SJSA1 (cell line): Measurements from ENCODE around the gene PLA2G4C. TPM values are rescaled to one million over a fixed set of nuclear protein-coding genes. Genes with fewer than 3 reads are reported as not detected.
A peak's percentile ranks its signal among the peaks of the same experiment; 100 is the strongest.
"Not testable (repeated sequence)": the region's sequence is repeated elsewhere in the genome, so short reads cannot be mapped to it uniquely, and the experiment has no call there.

Experiments
- DNase-seq, 2 experiments: peaks; one replicate each; pipeline ENCODE4 v3.0.0-alpha.2; 2015 to 2020; ENCODE audit warnings: low spot score in 2 of 2, low read depth in 1 of 2
- H3K27ac ChIP-seq: fragments of 250-450 bp; sonication (Bioruptor Pico); 2 replicates; pipeline ENCODE4 v1.5.1; 2020; ENCODE audit warnings: mild to moderate bottlenecking, moderate library complexity
- H3K27me3 ChIP-seq: fragments of 250-450 bp; sonication (Bioruptor Pico); replicated peaks from 2 replicates; pipeline ENCODE4 v1.5.1; 2020; ENCODE audit warnings: mild to moderate bottlenecking, moderate library complexity
- H3K36me3 ChIP-seq: fragments of 250-450 bp; sonication (Bioruptor Pico); 2 replicates; pipeline ENCODE4 v1.5.1; 2020; ENCODE audit warnings: mild to moderate bottlenecking
- H3K4me1 ChIP-seq: fragments of 250-450 bp; sonication (Bioruptor Pico); replicated peaks from 2 replicates; pipeline ENCODE4 v1.6.1; 2021; ENCODE audit warnings: mild to moderate bottlenecking
- H3K4me3 ChIP-seq: fragments of 250-450 bp; sonication (Bioruptor Pico); 2 replicates; pipeline ENCODE4 v1.5.1; 2020; ENCODE audit warnings: mild to moderate bottlenecking
- H3K9me3 ChIP-seq: fragments of 250-450 bp; sonication (Bioruptor Pico); replicated peaks from 2 replicates; pipeline ENCODE4 v1.5.1; 2020; ENCODE audit warnings: mild to moderate bottlenecking
- total RNA-seq: library from RNA; depleted of rRNA; stranded (reverse); fragments of >200 nt; shearing (Covaris generic); gene quantifications from 2 replicates; pipeline ENCODE4 v1.2.3, GENCODE V29; 2014

PLA2G4C gene
- total RNA-seq, 1 experiment from 2014 or later, result 3.4 TPM

GRCh38 chr19:48095612-48096175, 14.9 kb downstream of the PLA2G4C start:
- peaks cover 8% of the 10 kb centered on the region for H3K9me3 ChIP-seq
- H3K27me3 ChIP-seq, result no peaks in the 10 kb centered on the region
- peaks cover 8% of the 10 kb centered on the region for H3K36me3 ChIP-seq
- no peak for DNase-seq
- no peak overlapping the region for H3K27ac ChIP-seq
- H3K4me1 ChIP-seq, result peaks cover 16% of the 10 kb centered on the region
- no peak overlapping the region for H3K4me3 ChIP-seq

GRCh38 chr19:48094855-48095203, 15.8 kb downstream of the PLA2G4C start:
- Histone ChIP-seq H3K27me3 (no peaks in the 10 kb centered on the region), H3K4me3 (no peak overlapping the region), H3K9me3 (peaks cover 9% of the 10 kb centered on the region), H3K4me1 (peaks cover 23% of the 10 kb centered on the region), H3K36me3 (peaks cover 8% of the 10 kb centered on the region), H3K27ac (no peak overlapping the region)
- no peak for DNase-seq

- DNase-seq, result no peak
- H3K27ac ChIP-seq, result no peak overlapping the region
- peaks cover 15% of the 10 kb centered on the region for H3K9me3 ChIP-seq
- H3K4me3 ChIP-seq, result no peak overlapping the region
- peaks cover 28% of the 10 kb centered on the region for H3K4me1 ChIP-seq
- H3K27me3 ChIP-seq, result no peaks in the 10 kb centered on the region
- peaks cover 8% of the 10 kb centered on the region for H3K36me3 ChIP-seq
Observed at GRCh38 chr19:48094129-48094854, 16.3 kb downstream of the PLA2G4C start.

GRCh38 chr19:48091111-48091718, 19.4 kb downstream of the PLA2G4C start:
- H3K27me3 ChIP-seq, H3K4me3 ChIP-seq, H3K36me3 ChIP-seq: not testable (repeated sequence)
- peak overlapping the region; percentile 33 for H3K27ac ChIP-seq
- peak; percentile 92 to 93 for DNase-seq
- H3K9me3 ChIP-seq, result peaks cover 20% of the 10 kb centered on the region
- H3K4me1 ChIP-seq, result peaks cover 31% of the 10 kb centered on the region

GRCh38 chr19:48090281-48090802, 20.3 kb downstream of the PLA2G4C start:
- Histone ChIP-seq H3K27ac (peak overlapping the region; percentile 4; the same call in 1 of the 2 replicates), H3K4me3 (no peak overlapping the region), H3K27me3 (no peaks in the 10 kb centered on the region), H3K4me1 (peaks cover 32% of the 10 kb centered on the region), H3K36me3 (peaks cover 8% of the 10 kb centered on the region), H3K9me3 (peaks cover 20% of the 10 kb centered on the region)
- peak; percentile 55 to 56 for DNase-seq

- not testable (repeated sequence) for H3K27ac ChIP-seq, H3K36me3 ChIP-seq, H3K27me3 ChIP-seq, DNase-seq, H3K4me3 ChIP-seq
- Histone ChIP-seq H3K9me3 (peaks cover 20% of the 10 kb centered on the region), H3K4me1 (peaks cover 38% of the 10 kb centered on the region)
Observed at GRCh38 chr19:48088991-48089390, 21.6 kb downstream of the PLA2G4C start.

GRCh38 chr19:48085904-48086864, 24.4 kb downstream of the PLA2G4C start:
- no peak overlapping the region for H3K4me3 ChIP-seq
- H3K27ac ChIP-seq, result no peak overlapping the region
- no peak for DNase-seq
- H3K9me3 ChIP-seq, result peaks cover 11% of the 10 kb centered on the region
- no peaks in the 10 kb centered on the region for H3K27me3 ChIP-seq
- peaks cover 31% of the 10 kb centered on the region for H3K4me1 ChIP-seq
- no peaks in the 10 kb centered on the region for H3K36me3 ChIP-seq

- DNase-seq, result no peak
Observed at GRCh38 chr19:48085076-48085475, 25.5 kb downstream of the PLA2G4C start.

GRCh38 chr19:48081106-48081505, 29.5 kb downstream of the PLA2G4C start:
- Histone ChIP-seq H3K4me1 (peaks cover 21% of the 10 kb centered on the region), H3K27ac (no peak overlapping the region), H3K4me3 (no peak overlapping the region), H3K9me3 (no peaks in the 10 kb centered on the region; the same call in 1 of the 2 replicates), H3K36me3 (no peaks in the 10 kb centered on the region), H3K27me3 (no peaks in the 10 kb centered on the region)
- no peak for DNase-seq

More at GRCh38 chr19:48085076-48085475, 25.5 kb downstream of the PLA2G4C start:
- Histone ChIP-seq H3K27me3 (no peaks in the 10 kb centered on the region), H3K9me3 (peaks cover 11% of the 10 kb centered on the region), H3K4me3 (no peak overlapping the region), H3K4me1 (peaks cover 23% of the 10 kb centered on the region), H3K36me3 (no peaks in the 10 kb centered on the region), H3K27ac (no peak overlapping the region)

GRCh38 chr19:48070177-48070769, 40.3 kb downstream of the PLA2G4C start:
- H3K9me3 ChIP-seq, H3K4me1 ChIP-seq, H3K36me3 ChIP-seq, H3K27me3 ChIP-seq, H3K4me3 ChIP-seq, DNase-seq, H3K27ac ChIP-seq: not testable (repeated sequence)

GRCh38 chr19:48069435-48069834, 41.2 kb downstream of the PLA2G4C start:
- no peaks in the 10 kb centered on the region; the same call in 1 of the 2 replicates for H3K9me3 ChIP-seq
- no peak overlapping the region for H3K27ac ChIP-seq
- no peak overlapping the region for H3K4me3 ChIP-seq
- no peaks in the 10 kb centered on the region for H3K4me1 ChIP-seq
- H3K27me3 ChIP-seq, result no peaks in the 10 kb centered on the region
- DNase-seq, result no peak
- no peaks in the 10 kb centered on the region for H3K36me3 ChIP-seq

GRCh38 chr19:48064509-48064908, 46.1 kb downstream of the PLA2G4C start:
- no peak for DNase-seq
- H3K4me3 ChIP-seq, result no peak overlapping the region

More at GRCh38 chr19:48064509-48064908, 46.1 kb downstream of the PLA2G4C start:
- Histone ChIP-seq H3K4me1 (no peaks in the 10 kb centered on the region), H3K27ac (no peak overlapping the region), H3K36me3 (no peaks in the 10 kb centered on the region), H3K27me3 (no peaks in the 10 kb centered on the region), H3K9me3 (no peaks in the 10 kb centered on the region; the same call in 1 of the 2 replicates)
